ENCODE results near the gene NSD2.
"Not testable (repeated sequence)": the region's sequence is repeated elsewhere in the genome, so short reads cannot be mapped to it uniquely, and the experiment has no call there.

DNA sequence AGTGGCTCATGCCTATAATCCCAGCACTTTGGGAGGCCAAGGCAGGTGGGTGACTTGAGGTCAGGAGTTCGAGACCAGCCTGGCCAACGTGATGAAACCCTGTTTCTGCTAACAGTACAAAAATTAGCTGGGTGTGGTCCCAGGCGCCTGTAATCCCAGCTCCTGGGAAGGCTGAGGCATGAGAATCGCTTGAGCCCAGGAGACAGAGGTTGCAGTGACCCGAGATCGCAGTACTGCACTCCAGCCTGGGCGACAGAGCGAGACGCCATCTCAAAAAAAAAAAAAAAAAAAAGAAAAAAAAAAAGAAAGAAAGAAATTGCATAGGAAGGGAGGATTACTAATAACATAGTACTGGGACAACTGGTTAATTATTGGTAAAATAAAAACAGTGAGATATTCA is 40.1 kb downstream of the NSD2 start:
- TF ChIP-seq, protein P1, sequence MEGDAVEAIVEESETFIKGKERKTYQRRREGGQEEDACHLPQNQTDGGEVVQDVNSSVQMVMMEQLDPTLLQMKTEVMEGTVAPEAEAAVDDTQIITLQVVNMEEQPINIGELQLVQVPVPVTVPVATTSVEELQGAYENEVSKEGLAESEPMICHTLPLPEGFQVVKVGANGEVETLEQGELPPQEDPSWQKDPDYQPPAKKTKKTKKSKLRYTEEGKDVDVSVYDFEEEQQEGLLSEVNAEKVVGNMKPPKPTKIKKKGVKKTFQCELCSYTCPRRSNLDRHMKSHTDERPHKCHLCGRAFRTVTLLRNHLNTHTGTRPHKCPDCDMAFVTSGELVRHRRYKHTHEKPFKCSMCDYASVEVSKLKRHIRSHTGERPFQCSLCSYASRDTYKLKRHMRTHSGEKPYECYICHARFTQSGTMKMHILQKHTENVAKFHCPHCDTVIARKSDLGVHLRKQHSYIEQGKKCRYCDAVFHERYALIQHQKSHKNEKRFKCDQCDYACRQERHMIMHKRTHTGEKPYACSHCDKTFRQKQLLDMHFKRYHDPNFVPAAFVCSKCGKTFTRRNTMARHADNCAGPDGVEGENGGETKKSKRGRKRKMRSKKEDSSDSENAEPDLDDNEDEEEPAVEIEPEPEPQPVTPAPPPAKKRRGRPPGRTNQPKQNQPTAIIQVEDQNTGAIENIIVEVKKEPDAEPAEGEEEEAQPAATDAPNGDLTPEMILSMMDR (IDR thresholded peaks at IDR 0.05; ENCODE audit: poor library complexity) = not testable (repeated sequence)
- not testable (repeated sequence) for TF ChIP-seq EZH2phosphoT487 (IDR thresholded peaks at IDR 0.05; ENCODE audit: low read depth, severe bottlenecking, unreplicated experiment)
